Endothelial cell of umbilical vein (primary cell): ENCODE results near the gene EXOC3L1. TPM values are rescaled to one million over a fixed set of nuclear protein-coding genes. Genes with fewer than 3 reads are reported as not detected.

Experiments
- BruUV-seq: library from RNA; stranded (reverse); fragments of 400-500 nt; replicated peaks from 2 replicates; lab custom pipeline; 2021; lab: Mats Ljungman, UMichigan
- CTCF ChIA-PET: fragments of 300-600, 350-600 bp; sonication (Branson Sonifier 250); formaldehyde crosslinking; loops from one replicate; lab custom pipeline; 2021; ENCODE audit warnings: antibody characterized with exemption, inconsistent platforms; lab: Charles Lee
- POLR2A ChIA-PET: fragments of 300-600, 350-600 bp; sonication (Branson Sonifier 250); formaldehyde crosslinking; loops from one replicate; lab custom pipeline; 2021; ENCODE audit warnings: antibody characterized with exemption, inconsistent platforms; lab: Charles Lee
- DNase-seq: peaks from one replicate; pipeline ENCODE4 v3.0.0-alpha.2; 2011; ENCODE audit warnings: low read depth, low spot score
- FAIRE-seq: peaks from 2 replicates; lab custom pipeline; 2011; peaks lifted over from hg19 to GRCh38; lab: Jason Lieb, UNC
- H2AFZ ChIP-seq: 2 replicates; pipeline ENCODE4 v1.6.0; 2012; ENCODE audit warnings: low read depth, low read length, control low read depth, inconsistent platforms
- H3K27ac ChIP-seq: 2 replicates; pipeline ENCODE4 v1.5.1; 2011; ENCODE audit warnings: low read depth, mild to moderate bottlenecking, control low read depth, low read length, moderate library complexity; ENCODE audit not compliant: insufficient read depth
- H3K27me3 ChIP-seq, 2 experiments: 2 replicates each; pipeline versions ENCODE4 v1.6.0 to v1.6.1; 2011; ENCODE audit warnings: low read length in 2 of 2, mixed read lengths in 1 of 2; ENCODE audit not compliant: control insufficient read depth in 2 of 2, insufficient read depth in 2 of 2
- H3K36me3 ChIP-seq, 2 experiments: 2 replicates in 1 of 2; 3 replicates in 1 of 2; pipeline ENCODE4 v1.5.1; 2011; ENCODE audit warnings: low read length in 2 of 2, mild to moderate bottlenecking in 1 of 2, moderate library complexity in 1 of 2; ENCODE audit not compliant: control insufficient read depth in 2 of 2, insufficient read depth in 2 of 2; ENCODE audit errors: extremely low read depth in 1 of 2
- H3K4me1 ChIP-seq: 3 replicates; pipeline ENCODE4 v1.5.1; 2011; ENCODE audit warnings: mild to moderate bottlenecking, low read length; ENCODE audit not compliant: control insufficient read depth, insufficient read depth; ENCODE audit errors: extremely low read depth
- H3K4me2 ChIP-seq: 2 replicates; pipeline ENCODE4 v1.6.1; 2011; ENCODE audit warnings: low read length, control low read depth, mixed read lengths; ENCODE audit not compliant: insufficient read depth
- H3K4me3 ChIP-seq, 3 experiments: fragments of 200-600 bp in 1 of 3; sonication (generic), shearing (Covaris generic) in 1 of 3; replicated peaks in 1 of 3; 2 replicates each; pipeline ENCODE4 v1.5.1; 2011 to 2016; ENCODE audit warnings: control low read depth in 3 of 3, low read length in 3 of 3, mild to moderate bottlenecking in 2 of 3, inconsistent platforms in 1 of 3, low read depth in 1 of 3, moderate library complexity in 1 of 3; ENCODE audit not compliant: insufficient read depth in 1 of 3
- H3K79me2 ChIP-seq: 2 replicates; pipeline ENCODE4 v1.6.0; 2012; ENCODE audit warnings: low read length, inconsistent platforms; ENCODE audit not compliant: control insufficient read depth, insufficient read depth
- H3K9ac ChIP-seq: replicated peaks from 2 replicates; pipeline ENCODE3; 2011; ENCODE audit warnings: low read length, control low read depth; ENCODE audit not compliant: insufficient read depth; ENCODE audit errors: extremely low read depth
- H3K9me1 ChIP-seq: replicated peaks from 3 replicates; pipeline ENCODE4 v1.6.0; 2011; ENCODE audit warnings: mild to moderate bottlenecking, low read length; ENCODE audit not compliant: control insufficient read depth, insufficient read depth; ENCODE audit errors: extremely low read depth
- H3K9me3 ChIP-seq: replicated peaks from 2 replicates; pipeline ENCODE4 v1.5.1; 2012; ENCODE audit warnings: low read length, inconsistent platforms; ENCODE audit not compliant: control insufficient read depth, insufficient read depth
- H4K20me1 ChIP-seq: replicated peaks from 2 replicates; pipeline ENCODE3; 2011; ENCODE audit warnings: mild to moderate bottlenecking, low read length; ENCODE audit not compliant: control insufficient read depth, insufficient read depth; ENCODE audit errors: extremely low read depth
- EZH2 ChIP-seq: IDR thresholded peaks from 2 replicates; pipeline ENCODE4 v1.6.1; 2012; ENCODE audit warnings: borderline replicate concordance, low read depth, mild to moderate bottlenecking, moderate library complexity, low read length, inconsistent platforms; ENCODE audit not compliant: severe bottlenecking
- JUN ChIP-seq: IDR thresholded peaks from 2 replicates; pipeline ENCODE4 v1.6.1; 2011; ENCODE audit warnings: borderline replicate concordance, low read depth; ENCODE audit not compliant: insufficient read length, insufficient read depth
- MAX ChIP-seq: IDR thresholded peaks from 2 replicates; pipeline ENCODE4 v1.6.1; 2011; ENCODE audit not compliant: insufficient read depth, insufficient read length
- MYC ChIP-seq: IDR thresholded peaks from one replicate; pipeline ENCODE4 v1.6.1; 2011; ENCODE audit warnings: mild to moderate bottlenecking, low read depth, low read length
- POLR2A ChIP-seq: IDR thresholded peaks from 2 replicates; pipeline ENCODE4 v1.6.1; 2012; ENCODE audit warnings: low read depth, mild to moderate bottlenecking, control low read depth, low read length
- POLR2AphosphoS5 ChIP-seq: IDR thresholded peaks from 2 replicates; pipeline ENCODE4 v1.6.1; 2012; ENCODE audit warnings: low read depth, mild to moderate bottlenecking, control low read depth, low read length, moderate library complexity; ENCODE audit not compliant: insufficient read depth
- dilution Hi-C: fragments of 300-500 bp; cut with MboI; formaldehyde crosslinking; loops from one replicate; pipeline ENCODE4 v1.15.0; 2019; ENCODE audit warnings: low sequenced_read_pairs; ENCODE audit not compliant: extremely low pct_ligation_motif_present
- intact Hi-C: fragments of 100-400 bp; cut with micrococcal nuclease; formaldehyde crosslinking; loops from one replicate; pipeline ENCODE4 v1.10.0; 2022
- polyA plus RNA-seq, 4 experiments: library from polyadenylated mRNA; depleted of rRNA in 3 of 4; stranded (reverse) in 3 of 4; unstranded in 1 of 4; fragments of >200 nt; gene quantifications; 2 replicates each; pipeline versions ENCODE4 v1.2.1 to v1.2.3, GENCODE V29; 2011 to 2012; ENCODE audit warnings: missing spikeins in 1 of 4
- total RNA-seq: library from RNA; stranded (reverse); gene quantifications from 2 replicates; pipeline ENCODE4 v1.2.3, GENCODE V29; 2021

EXOC3L1 gene
- total and polyA plus RNA-seq, 2 donors (not counting 3 experiments of a cell fraction or from before 2014, with no cell fraction given), result 10.8 to 11.6 TPM

DNA sequence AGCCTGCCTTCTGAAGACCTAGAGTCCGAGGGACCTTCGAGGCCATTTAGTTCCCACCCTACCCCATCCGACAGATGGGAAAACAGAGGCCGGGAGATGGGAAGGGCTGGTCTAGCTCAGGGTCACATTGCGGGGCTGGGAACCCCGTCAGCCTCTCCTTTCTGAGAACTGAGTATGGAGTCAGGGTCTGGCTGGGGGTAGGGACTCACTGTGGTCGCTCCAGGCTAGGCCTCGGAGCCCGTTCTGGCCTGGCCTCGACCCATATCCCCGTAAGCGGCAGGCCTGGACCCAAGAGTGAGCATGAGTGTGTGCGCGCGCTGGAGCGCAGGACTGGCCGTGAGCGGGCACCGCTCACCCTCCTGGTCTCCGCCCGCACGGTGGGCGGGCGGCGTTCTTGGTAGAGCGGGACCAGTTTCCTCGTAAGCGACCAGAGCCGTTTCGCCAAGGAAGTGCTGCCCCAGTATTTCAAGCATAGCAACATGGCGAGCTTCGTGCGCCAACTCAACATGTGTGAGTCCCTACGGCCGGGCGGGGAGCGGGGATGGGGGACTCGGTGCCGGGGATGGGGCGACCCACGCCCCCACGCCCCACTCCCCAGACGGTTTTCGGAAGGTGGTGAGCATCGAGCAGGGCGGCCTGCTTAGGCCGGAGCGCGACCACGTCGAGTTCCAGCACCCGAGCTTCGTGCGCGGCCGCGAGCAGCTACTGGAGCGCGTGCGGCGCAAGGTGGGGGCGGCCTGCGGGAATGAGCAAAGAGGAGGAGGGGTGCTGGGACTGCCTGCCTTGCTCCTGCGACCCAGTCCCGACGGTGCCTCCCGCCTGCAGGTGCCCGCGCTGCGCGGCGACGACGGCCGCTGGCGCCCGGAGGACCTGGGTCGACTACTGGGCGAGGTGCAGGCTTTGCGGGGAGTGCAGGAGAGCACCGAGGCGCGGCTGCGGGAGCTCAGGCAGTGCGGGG, 24.5 kb downstream of the EXOC3L1 start:
- Histone ChIP-seq H3K4me3 (no peak overlapping the region), H3K9me1 (no peaks in the 10 kb centered on the region), H3K9ac (no peak overlapping the region), H3K4me1 (peaks cover 19% of the 10 kb centered on the region), H3K27ac (no peak overlapping the region), H3K27me3 (peaks cover 36 to 46% of the 10 kb centered on the region in 2 experiments), H3K36me3 (no peaks in the 10 kb centered on the region), H2AFZ (no peak overlapping the region), H3K4me2 (no peak overlapping the region), H4K20me1 (no peaks in the 10 kb centered on the region), H3K79me2 (no peaks in the 10 kb centered on the region), H3K9me3 (no peaks in the 10 kb centered on the region)
- no TSS peak for BruUV-seq
- dilution Hi-C loops, result no loop called here
- intact Hi-C loops, result no loop called here
- no peak for TF ChIP-seq POLR2A
- TF ChIP-seq MAX, result no peak
- no peak for TF ChIP-seq JUN
- peak; percentile 69 for TF ChIP-seq EZH2
- TF ChIP-seq MYC, result no peak
- TF ChIP-seq POLR2AphosphoS5, result no peak
- ChIA-PET POLR2A (interaction anchor here (0.6 to 0.8 kb wide), 3 partner anchors 64 to 397 kb away, joined by 3 to 5 read pairs (median 4); partner anchors contain the start of gene CTCF), CTCF (interaction anchor here (1.0 to 3.4 kb wide), 3 partner anchors 8 to 20 kb away, joined by 3 to 23 read pairs (median 6); no protein-coding TSS in a partner anchor)
- DNase-seq (no peak), FAIRE-seq (no peak)
